Esophagus mucosa (tissue), 1 donor: ENCODE measurements around the gene ENKUR. TPM values are rescaled to one million over a fixed set of nuclear protein-coding genes. Genes with fewer than 3 reads are reported as not detected.
"Not testable (repeated sequence)": the region's sequence is repeated elsewhere in the genome, so short reads cannot be mapped to it uniquely, and the experiment has no call there.

Source experiments
- ATAC-seq: fragments of 200-7000 bp; cut with Tn5 transposase; one replicate; pipeline ENCODE4 v1.9.1; 2020
- total RNA-seq: library from RNA; stranded (reverse); gene quantifications from one replicate; pipeline ENCODE4 v1.2.4, GENCODE V29; 2023
- donor health status: DM: yes; HTN: yes; CAD: no.

The ENKUR gene
- total RNA-seq, 1 donor from 2014 or later, result not detected

GRCh38 chr10:25018703-25019102, 2.7 kb upstream of the ENKUR start:
- no peak for ATAC-seq

GRCh38 chr10:25017661-25018060, 1.7 kb upstream of the ENKUR start:
- no peak for ATAC-seq

GRCh38 chr10:25017154-25017590, 1.2 kb upstream of the ENKUR start:
- ATAC-seq, result no peak

- peak; percentile 100 for ATAC-seq
Observed at GRCh38 chr10:25016376-25017153, 607 bp upstream of the ENKUR start, which contains the start of gene THNSL1. Gene THNSL1, plus strand, starts transcription at chr10:25016612. Its CDS starts 6,612 bp downstream, at chr10:25023224.

DNA sequence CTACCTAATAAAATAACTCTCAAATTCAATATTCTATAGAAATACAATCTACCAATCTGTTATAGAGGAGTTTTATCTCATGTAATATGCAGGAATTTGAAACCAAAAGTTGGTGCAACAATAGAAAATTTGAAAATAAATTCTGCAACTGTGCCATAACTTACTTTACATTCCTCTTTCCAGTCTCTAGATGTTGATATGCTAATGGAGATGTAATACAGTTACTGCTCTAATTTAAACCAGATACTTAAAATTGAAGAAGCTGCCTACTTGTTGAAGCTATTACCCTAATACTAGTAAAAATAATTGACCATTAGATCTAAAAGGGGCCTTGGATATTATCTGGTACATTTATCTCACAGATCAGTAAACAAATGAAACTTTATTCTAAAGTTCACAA, 1.4 kb downstream of the ENKUR start:
- no peak for ATAC-seq

DNA sequence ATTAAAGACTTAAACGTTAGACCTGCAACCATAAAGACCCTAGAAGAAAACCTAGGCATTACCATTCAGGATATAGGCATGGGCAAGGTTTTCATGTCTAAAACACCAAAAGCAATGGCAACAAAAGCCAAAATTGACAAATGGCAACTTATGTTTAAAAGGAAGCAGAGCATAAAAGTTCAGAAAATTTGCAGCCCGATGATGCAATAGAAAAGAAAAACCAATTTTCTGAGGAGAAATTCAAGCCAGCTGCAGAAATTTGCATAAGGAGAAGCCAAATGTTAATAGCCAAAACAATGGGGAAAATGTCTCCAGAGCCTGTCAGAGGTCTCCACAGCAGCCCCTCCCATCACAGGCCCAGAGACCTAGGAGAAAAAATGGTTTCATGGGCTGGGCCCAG, 4.4 kb downstream of the ENKUR start:
- not testable (repeated sequence) for ATAC-seq

- ATAC-seq, result no peak
Observed at GRCh38 chr10:24998044-24998443, 17.9 kb downstream of the ENKUR start.

DNA sequence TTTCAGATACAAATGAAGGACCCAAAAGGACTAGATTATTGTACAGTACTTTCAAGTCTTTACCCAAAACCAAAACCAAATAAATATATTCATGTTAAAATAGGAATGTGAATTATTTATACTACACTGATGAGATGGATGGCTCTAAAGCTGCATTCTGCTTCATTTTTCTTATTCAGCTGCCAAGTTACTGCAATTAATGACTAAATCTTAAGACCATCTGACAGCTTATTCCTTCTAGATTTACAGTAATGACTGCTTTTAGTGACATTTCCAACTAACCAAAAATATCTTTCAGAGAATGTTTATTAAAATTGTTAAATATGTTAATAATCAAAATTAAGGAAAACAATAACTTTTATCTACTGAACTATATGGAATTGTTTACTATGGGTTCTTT, 20.9 kb downstream of the ENKUR start:
- ATAC-seq, result no peak

GRCh38 chr10:24993237-24993958, 22.6 kb downstream of the ENKUR start:
- no peak for ATAC-seq

- ATAC-seq, result peak; percentile 55
Observed at GRCh38 chr10:24992512-24993133, 23.3 kb downstream of the ENKUR start.

GRCh38 chr10:24991298-24991697, 24.7 kb downstream of the ENKUR start:
- no peak for ATAC-seq

- no peak for ATAC-seq
Observed at GRCh38 chr10:24989867-24990266, 26.1 kb downstream of the ENKUR start.

DNA sequence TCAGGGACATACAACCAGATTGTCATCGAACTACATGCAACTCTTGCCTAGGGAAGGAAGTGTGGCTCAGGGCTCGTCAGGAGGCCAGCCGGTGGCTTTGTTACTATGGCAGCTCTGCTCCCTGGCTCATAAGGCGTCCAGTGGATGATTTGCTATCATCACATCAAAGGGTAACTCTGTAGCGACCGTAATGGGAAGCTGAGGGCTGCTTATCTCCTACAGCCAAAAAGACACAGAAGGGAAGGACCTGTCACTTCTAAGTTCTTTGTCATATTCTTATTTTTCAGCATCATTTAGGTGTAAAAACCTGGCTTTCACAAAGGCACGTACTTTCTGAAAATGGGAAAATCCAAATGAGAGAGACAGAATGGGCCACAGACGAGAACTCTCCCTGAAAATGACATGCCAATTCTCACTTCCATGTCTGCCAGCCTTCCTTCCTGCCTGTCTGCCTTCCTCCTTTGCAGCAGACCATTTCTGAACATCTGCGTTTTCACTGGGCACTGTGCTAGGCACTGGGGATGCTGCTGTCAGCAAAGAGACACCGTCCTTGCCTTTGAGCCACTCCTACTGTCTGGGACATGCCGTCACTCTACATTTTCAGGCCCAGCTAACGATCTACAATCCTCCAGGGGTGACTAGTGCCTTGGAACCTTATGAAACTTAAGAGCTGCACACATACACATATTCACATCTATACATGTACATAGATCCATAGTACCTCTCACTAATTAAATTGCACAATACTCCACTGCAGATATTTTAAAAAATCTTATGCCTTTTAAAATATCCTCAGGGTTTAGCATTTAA, 26.9 kb downstream of the ENKUR start:
- no peak for ATAC-seq

GRCh38 chr10:24984906-24985305, 31.1 kb downstream of the ENKUR start:
- no peak for ATAC-seq

GRCh38 chr10:24983946-24984345, 32.0 kb downstream of the ENKUR start:
- ATAC-seq, result no peak

GRCh38 chr10:24983130-24983529, 32.8 kb downstream of the ENKUR start:
- no peak for ATAC-seq

GRCh38 chr10:24982319-24983112, 33.4 kb downstream of the ENKUR start:
- no peak for ATAC-seq

DNA sequence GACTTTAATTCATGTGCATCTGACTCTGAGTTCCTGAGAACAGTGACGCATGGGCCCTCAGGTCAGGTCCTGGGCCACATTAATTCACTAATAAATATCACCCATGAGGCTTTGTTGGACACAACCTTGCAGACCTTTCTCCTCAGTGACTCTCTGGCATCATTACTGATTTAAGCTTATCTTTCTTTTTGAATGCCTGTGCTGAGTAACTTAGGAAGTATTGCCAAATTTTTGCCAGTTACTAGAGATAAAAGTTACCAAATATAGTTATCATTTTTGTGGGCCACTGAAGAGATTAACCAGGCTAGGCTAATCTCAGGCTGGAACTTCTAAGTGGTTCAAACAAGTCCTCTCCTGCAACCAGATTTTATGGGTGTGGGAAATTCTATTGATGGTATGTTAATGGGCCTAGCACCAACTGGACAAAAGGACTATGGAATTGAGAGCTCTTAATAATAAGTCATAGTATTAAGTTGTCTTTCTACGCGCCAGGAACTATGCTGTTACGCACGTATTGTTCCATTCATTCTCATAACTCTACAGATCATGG, 34.7 kb downstream of the ENKUR start:
- ATAC-seq, result peak; percentile 85

GRCh38 chr10:24979685-24980084, 36.3 kb downstream of the ENKUR start:
- no peak for ATAC-seq

DNA sequence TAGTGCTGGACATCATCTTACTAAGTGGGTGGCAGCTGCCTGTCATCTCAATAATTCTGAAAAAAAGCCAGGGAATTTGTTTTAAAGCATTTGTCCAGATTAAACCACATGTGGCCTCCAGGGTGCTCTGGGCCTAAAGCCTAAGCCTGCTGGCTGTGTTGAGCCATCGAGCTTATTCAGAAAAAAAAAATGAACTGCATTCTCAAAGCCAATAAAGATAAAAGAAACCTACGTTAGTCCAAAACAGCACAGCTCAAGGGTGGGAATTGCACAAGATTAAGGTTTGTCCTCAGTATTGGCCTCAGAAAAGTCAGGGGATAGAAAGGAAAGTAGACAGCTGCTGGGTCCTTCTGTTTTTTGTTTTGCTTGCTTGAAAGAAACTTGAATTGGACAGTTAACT, 41.0 kb downstream of the ENKUR start:
- ATAC-seq, result no peak

DNA sequence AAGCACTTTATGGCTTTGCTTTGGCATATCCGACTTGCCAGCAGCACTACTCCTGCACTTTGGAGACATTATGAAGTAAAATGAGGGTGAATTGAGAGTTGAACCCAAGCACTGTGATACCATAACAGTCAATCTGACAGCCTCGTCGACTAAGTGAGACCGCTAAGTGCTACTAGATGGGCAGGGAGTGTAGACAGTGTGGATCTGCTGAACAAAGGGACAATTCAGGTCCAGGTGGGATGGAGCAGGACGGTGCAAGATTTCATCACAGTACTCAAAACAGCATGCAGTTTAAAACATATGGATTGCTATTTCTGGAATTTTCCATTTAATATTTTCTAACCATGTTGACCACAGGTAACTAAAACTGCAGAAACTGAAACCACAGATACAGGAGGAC, 42.8 kb downstream of the ENKUR start:
- no peak for ATAC-seq
